LNCaP clone FGC (cell line): ENCODE results near the gene SIT1.
A peak's percentile ranks its signal among the peaks of the same experiment; 100 is the strongest.
"Not testable (repeated sequence)": the region's sequence is repeated elsewhere in the genome, so short reads cannot be mapped to it uniquely, and the experiment has no call there.

ENCODE experiments used
- DNase-seq: peaks from one replicate; pipeline ENCODE4 v3.0.0-alpha.2; 2011; ENCODE audit warnings: low read depth
- H3K4me3 ChIP-seq: 2 replicates; pipeline ENCODE4 v1.5.1; 2011; ENCODE audit warnings: mild to moderate bottlenecking, low read depth, low read length, control low read depth
- CTCF ChIP-seq: IDR thresholded peaks from 2 replicates; pipeline ENCODE4 v1.5.1; 2012; ENCODE audit warnings: mild to moderate bottlenecking; ENCODE audit not compliant: control insufficient read depth, insufficient read depth; ENCODE audit errors: extremely low read depth

SIT1 gene

GRCh38 chr9:35617548-35617947, 33.2 kb downstream of the SIT1 start:
- H3K4me3 ChIP-seq: no peak overlapping the region
- DNase-seq: no peak
- no peak for TF ChIP-seq CTCF

DNA sequence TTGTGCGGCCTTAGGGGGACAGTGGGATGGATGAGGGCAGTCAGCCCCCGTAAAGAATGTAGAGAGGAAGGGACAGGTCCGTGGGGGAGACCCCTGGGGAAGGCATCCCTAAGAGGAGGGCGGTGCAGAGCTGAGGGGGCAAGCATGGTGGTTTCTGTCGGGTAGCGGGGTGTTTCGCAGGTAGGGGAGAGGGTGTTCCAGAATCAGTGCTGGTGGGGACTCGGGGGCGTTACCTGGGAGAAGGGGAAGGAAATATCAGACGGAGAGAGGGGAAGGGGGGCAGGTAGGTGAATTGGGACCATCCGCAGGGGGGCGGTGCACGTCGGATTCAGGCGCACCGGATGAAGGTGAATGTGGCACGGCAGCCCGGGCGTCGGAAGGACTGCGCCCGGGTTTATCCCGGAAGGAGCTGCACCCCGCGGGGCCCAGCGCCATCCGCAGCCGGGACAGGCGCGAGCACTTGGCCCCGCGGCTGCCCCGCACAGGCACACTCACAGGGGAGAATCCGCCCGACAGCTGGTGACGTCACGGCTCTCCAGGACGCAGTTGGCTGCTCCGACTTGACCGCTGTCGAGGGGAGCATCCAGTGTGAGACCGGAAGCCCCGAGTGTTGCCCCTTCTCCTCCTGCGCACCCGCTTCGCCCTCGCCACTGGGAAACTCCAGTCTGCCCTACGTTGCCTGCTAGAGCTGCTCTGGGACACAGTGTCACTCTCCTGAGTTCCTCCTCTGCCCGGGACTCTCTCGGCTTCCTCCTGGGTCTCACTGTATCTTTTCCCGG, 33.9 kb downstream of the SIT1 start:
- H3K4me3 ChIP-seq: no peak overlapping the region
- TF ChIP-seq CTCF: no peak

GRCh38 chr9:35615981-35616680, 34.6 kb downstream of the SIT1 start:
- H3K4me3 ChIP-seq: no peak overlapping the region
- DNase-seq: no peak
- TF ChIP-seq CTCF: no peak

More for the DNA sequence above, 33.9 kb downstream of the SIT1 start:
- no peak for DNase-seq

GRCh38 chr9:35612843-35613242, 37.9 kb downstream of the SIT1 start:
- H3K4me3 ChIP-seq: no peak overlapping the region
- DNase-seq: no peak
- TF ChIP-seq CTCF: no peak

GRCh38 chr9:35612066-35612465, 38.7 kb downstream of the SIT1 start:
- DNase-seq, H3K4me3 ChIP-seq: not testable (repeated sequence)

GRCh38 chr9:35611230-35611797, 39.4 kb downstream of the SIT1 start:
- DNase-seq: no peak
- peak; percentile 74 for TF ChIP-seq CTCF
- no peak overlapping the region for H3K4me3 ChIP-seq

DNA sequence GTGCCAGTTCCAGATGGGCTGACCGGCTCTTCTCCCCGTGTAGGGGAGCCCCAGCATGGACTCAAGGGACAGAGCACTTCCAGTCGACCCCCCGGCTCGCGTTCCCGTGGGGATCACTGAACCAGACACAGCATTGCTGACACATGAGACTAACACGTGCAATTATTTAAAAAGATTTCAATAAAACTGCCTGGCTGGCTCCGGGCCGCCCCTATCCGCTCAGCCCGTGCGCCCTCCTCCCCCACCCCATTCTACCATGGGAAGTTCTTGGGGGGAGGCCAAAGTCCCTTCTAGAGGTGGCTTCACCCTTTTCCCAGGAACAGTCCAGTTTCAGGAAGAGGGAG, 40.9 kb downstream of the SIT1 start:
- no peak for DNase-seq
- no peak overlapping the region for H3K4me3 ChIP-seq
- TF ChIP-seq CTCF: no peak
